ENCODE results near the gene HMX2. TPM values are rescaled to one million over a fixed set of nuclear protein-coding genes. Genes with fewer than 3 reads are reported as not detected.

Gene HMX2
- total RNA-seq, 1 experiment from 2014 or later, result not detected

DNA sequence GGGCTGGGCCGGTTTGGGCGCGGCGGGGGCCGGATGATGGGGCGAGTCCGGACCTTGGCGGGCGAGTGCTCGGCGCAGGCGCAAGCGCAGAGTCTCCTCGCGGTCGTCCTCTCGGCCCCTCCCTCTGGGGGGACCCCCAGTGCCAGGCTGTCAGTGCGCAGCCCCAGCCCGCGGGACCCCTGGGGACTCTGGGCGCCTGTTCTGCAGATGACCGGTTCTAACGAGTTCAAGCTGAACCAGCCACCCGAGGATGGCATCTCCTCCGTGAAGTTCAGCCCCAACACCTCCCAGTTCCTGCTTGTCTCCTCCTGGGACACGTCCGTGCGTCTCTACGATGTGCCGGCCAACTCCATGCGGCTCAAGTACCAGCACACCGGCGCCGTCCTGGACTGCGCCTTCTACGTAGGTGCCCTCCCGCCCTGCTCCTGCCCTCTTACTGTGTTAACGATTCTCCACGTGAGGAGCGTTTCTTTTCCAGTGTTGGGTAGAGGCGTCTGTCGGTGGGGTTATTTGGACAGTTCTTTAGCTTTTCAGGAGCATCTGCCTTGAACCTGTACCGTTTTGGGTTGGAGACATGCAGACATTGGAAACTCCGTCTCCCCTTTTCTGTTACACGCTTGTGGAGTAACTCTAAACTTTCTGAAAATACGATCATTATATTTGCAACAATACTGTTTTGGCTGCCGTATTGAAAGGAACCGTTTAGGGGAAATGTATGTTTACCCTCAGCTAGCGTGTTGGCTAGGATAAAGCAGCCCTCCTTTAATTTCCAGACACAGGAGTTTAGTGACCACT lies 7.0 kb downstream of the HMX2 start:
- H3K9me3 Mint-ChIP-seq (ENCODE audit: unreplicated experiment), result no peaks in the 10 kb centered on the region
- no TSS peak for BruUV-seq (replicated peaks)
- H3K36me3 Mint-ChIP-seq (ENCODE audit: insufficient read depth, unreplicated experiment), result peaks cover 43% of the 10 kb centered on the region
- DNase-seq (ENCODE audit: unreplicated experiment), result peak; percentile 47
- TF ChIP-seq, protein P1, sequence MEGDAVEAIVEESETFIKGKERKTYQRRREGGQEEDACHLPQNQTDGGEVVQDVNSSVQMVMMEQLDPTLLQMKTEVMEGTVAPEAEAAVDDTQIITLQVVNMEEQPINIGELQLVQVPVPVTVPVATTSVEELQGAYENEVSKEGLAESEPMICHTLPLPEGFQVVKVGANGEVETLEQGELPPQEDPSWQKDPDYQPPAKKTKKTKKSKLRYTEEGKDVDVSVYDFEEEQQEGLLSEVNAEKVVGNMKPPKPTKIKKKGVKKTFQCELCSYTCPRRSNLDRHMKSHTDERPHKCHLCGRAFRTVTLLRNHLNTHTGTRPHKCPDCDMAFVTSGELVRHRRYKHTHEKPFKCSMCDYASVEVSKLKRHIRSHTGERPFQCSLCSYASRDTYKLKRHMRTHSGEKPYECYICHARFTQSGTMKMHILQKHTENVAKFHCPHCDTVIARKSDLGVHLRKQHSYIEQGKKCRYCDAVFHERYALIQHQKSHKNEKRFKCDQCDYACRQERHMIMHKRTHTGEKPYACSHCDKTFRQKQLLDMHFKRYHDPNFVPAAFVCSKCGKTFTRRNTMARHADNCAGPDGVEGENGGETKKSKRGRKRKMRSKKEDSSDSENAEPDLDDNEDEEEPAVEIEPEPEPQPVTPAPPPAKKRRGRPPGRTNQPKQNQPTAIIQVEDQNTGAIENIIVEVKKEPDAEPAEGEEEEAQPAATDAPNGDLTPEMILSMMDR (IDR thresholded peaks at IDR 0.05; ENCODE audit: unreplicated experiment), result no peak
- ChIA-PET POLR2A (interaction anchor here (0.6 to 3.6 kb wide), 11 partner anchors 18 to 1180 kb away, joined by 3 to 39 read pairs (median 3); partner anchors contain the start of genes ACADSB and IKZF5), CTCF (interaction anchor here (0.6 to 1.8 kb wide), 5 partner anchors 10 to 405 kb away, joined by 3 to 12 read pairs (median 3); no protein-coding TSS in a partner anchor)
- no peaks in the 10 kb centered on the region for H3K27me3 Mint-ChIP-seq (ENCODE audit: insufficient read depth, unreplicated experiment)
- H3K4me3 Mint-ChIP-seq (ENCODE audit: unreplicated experiment), result peak overlapping the region; percentile 95
- H3K27ac Mint-ChIP-seq (ENCODE audit: low read depth, unreplicated experiment), result peak overlapping the region; percentile 92
- intact Hi-C loops (cut with micrococcal nuclease), result loop anchor here (2.0 to 10.0 kb wide), 2 partner anchors 130 to 226 kb away; no protein-coding TSS in a partner anchor
- H3K4me1 Mint-ChIP-seq (ENCODE audit: insufficient read depth, unreplicated experiment), result peaks cover 32% of the 10 kb centered on the region

DNA sequence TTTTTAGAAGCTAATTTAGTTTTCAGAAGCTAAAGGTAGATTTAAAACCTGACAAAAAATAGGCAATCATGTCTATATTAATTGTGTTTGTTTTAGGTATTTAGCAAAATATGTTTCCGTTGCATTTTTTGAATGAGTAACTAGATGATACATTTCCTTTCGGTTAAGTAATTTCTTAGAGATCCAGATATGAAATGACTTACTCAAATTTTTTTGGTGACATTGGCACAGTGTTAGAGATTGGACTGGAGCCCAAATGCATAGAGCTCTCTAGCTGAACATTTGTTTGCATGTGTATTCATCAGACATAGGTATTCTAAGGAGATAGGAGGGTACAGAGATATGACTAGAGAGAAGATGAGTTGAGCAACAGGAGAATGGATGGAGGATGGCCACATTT lies 8.1 kb downstream of the HMX2 start:
- Mint-ChIP-seq H3K4me1 (ENCODE audit: insufficient read depth, unreplicated experiment) (peaks cover 32% of the 10 kb centered on the region), H3K27me3 (ENCODE audit: insufficient read depth, unreplicated experiment) (no peaks in the 10 kb centered on the region), H3K27ac (ENCODE audit: low read depth, unreplicated experiment) (peak overlapping the region; percentile 92), H3K9me3 (ENCODE audit: unreplicated experiment) (no peaks in the 10 kb centered on the region), H3K36me3 (ENCODE audit: insufficient read depth, unreplicated experiment) (peaks cover 55% of the 10 kb centered on the region), H3K4me3 (ENCODE audit: unreplicated experiment) (peak overlapping the region; percentile 95)
- intact Hi-C loops (cut with micrococcal nuclease), result loop anchor here (10.0 kb wide), 1 partner anchor 129 kb away; no protein-coding TSS in a partner anchor
- ChIA-PET POLR2A (interaction anchor here (0.6 to 3.6 kb wide), 7 partner anchors 12 to 225 kb away, joined by 3 to 39 read pairs (median 3); partner anchors contain the start of genes ACADSB and IKZF5), CTCF (interaction anchor here (0.6 to 1.8 kb wide), 9 partner anchors 9 to 402 kb away, joined by 3 to 9 read pairs (median 4); no protein-coding TSS in a partner anchor)
- DNase-seq (ENCODE audit: unreplicated experiment), result peak; percentile 32
- TF ChIP-seq, protein P1 (IDR thresholded peaks at IDR 0.05; ENCODE audit: unreplicated experiment), result no peak
- TSS peak; percentile 23 for BruUV-seq (replicated peaks)

DNA sequence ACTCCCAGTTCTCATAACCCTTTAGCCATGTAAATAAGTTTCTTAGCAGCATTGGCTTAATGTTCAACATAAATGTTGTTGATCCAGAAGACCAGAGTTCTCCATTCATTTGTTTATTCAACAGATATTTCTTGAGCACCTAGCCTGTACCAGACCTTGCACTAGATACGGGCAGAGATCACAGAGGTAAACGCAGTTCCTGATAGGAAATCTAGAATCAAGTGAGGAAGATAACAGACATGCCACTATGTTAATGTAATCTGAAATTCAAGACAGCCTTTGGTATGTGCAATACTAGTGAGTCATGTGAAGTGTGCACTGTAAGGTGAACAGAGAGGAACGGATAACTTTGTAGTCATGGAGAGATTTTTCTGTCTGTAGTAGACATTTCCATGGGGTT lies 9.3 kb downstream of the HMX2 start:
- H3K9me3 Mint-ChIP-seq (ENCODE audit: unreplicated experiment), result no peaks in the 10 kb centered on the region
- DNase-seq (ENCODE audit: unreplicated experiment), result peak; percentile 60
- H3K4me3 Mint-ChIP-seq (ENCODE audit: unreplicated experiment), result peak overlapping the region; percentile 95
- TF ChIP-seq, protein P1 (IDR thresholded peaks at IDR 0.05; ENCODE audit: unreplicated experiment), result no peak
- peaks cover 66% of the 10 kb centered on the region for H3K36me3 Mint-ChIP-seq (ENCODE audit: insufficient read depth, unreplicated experiment)
- H3K27me3 Mint-ChIP-seq (ENCODE audit: insufficient read depth, unreplicated experiment), result no peaks in the 10 kb centered on the region
- CTCF ChIA-PET, result interaction anchor here (1.1 to 1.8 kb wide), 3 partner anchors 8 to 223 kb away, joined by 3 to 8 read pairs (median 4); no protein-coding TSS in a partner anchor
- peaks cover 32% of the 10 kb centered on the region for H3K4me1 Mint-ChIP-seq (ENCODE audit: insufficient read depth, unreplicated experiment)
- intact Hi-C loops (cut with micrococcal nuclease), result loop anchor here (10.0 kb wide), 1 partner anchor 128 kb away; no protein-coding TSS in a partner anchor
- no TSS peak for BruUV-seq (replicated peaks)
- POLR2A ChIA-PET, result interaction anchor here (0.6 kb wide), 1 partner anchor 18 kb away, joined by 3 read pairs; no protein-coding TSS in a partner anchor
- peak overlapping the region; percentile 8 for H3K27ac Mint-ChIP-seq (ENCODE audit: low read depth, unreplicated experiment)

DNA sequence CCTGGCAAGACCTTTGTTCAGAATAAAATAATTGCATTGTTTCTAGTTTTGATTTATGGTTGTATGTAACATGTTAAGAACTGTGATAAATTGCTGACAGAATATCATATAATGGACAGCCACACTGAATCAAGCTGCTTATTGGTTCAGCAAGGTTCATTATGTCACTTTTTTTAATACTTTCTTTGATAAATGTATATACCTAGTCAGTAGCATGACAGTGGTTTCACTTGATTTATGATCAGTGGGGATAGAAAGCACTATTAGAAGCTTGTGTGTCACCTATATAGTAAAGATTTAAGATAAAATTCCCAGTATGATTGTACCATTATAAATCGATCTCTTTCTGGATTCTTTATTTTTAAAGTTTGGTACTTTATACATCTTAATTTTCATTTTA lies 10.7 kb downstream of the HMX2 start:
- ChIA-PET POLR2A (interaction anchor here (0.7 kb wide), 1 partner anchor 13 kb away, joined by 3 read pairs; no protein-coding TSS in a partner anchor), CTCF (interaction anchor here (0.5 to 0.6 kb wide), 2 partner anchors 15 to 176 kb away, joined by 3 read pairs; no protein-coding TSS in a partner anchor)
- H3K4me3 Mint-ChIP-seq (ENCODE audit: unreplicated experiment), result peak overlapping the region; percentile 21
- intact Hi-C loops (cut with micrococcal nuclease), result loop anchor here (10.0 kb wide), 1 partner anchor 126 kb away; no protein-coding TSS in a partner anchor
- no peaks in the 10 kb centered on the region for H3K27me3 Mint-ChIP-seq (ENCODE audit: insufficient read depth, unreplicated experiment)
- no peak for DNase-seq (ENCODE audit: unreplicated experiment)
- H3K9me3 Mint-ChIP-seq (ENCODE audit: unreplicated experiment), result no peaks in the 10 kb centered on the region
- TF ChIP-seq, protein P1 (IDR thresholded peaks at IDR 0.05; ENCODE audit: unreplicated experiment), result no peak
- peaks cover 27% of the 10 kb centered on the region for H3K4me1 Mint-ChIP-seq (ENCODE audit: insufficient read depth, unreplicated experiment)
- no TSS peak for BruUV-seq (replicated peaks)
- no peak overlapping the region for H3K27ac Mint-ChIP-seq (ENCODE audit: low read depth, unreplicated experiment)
- peaks cover 81% of the 10 kb centered on the region for H3K36me3 Mint-ChIP-seq (ENCODE audit: insufficient read depth, unreplicated experiment)
